SK-N-MC (cell line): Measurements from ENCODE around the gene CLN6.
"Not testable (repeated sequence)": the region's sequence is repeated elsewhere in the genome, so short reads cannot be mapped to it uniquely, and the experiment has no call there.

Experiments
- DNase-seq: peaks from one replicate; pipeline ENCODE4 v3.0.0-alpha.2; 2011; ENCODE audit warnings: low read depth, low spot score
- H3K27ac ChIP-seq: fragments of 200-600 bp; sonication (generic); 2 replicates; pipeline ENCODE4 v1.5.1; 2016; ENCODE audit warnings: mixed run types
- H3K36me3 ChIP-seq: fragments of 200-600 bp; sonication (generic); 2 replicates; pipeline ENCODE4 v1.6.1; 2017; ENCODE audit warnings: antibody characterized with exemption, low read length, mixed read lengths; ENCODE audit not compliant: insufficient read depth
- H3K4me3 ChIP-seq: fragments of 200-600 bp; sonication (generic); 2 replicates; pipeline ENCODE4 v1.5.1; 2016
- H3K9ac ChIP-seq: fragments of 200-600 bp; sonication (generic); 2 replicates; pipeline ENCODE4 v1.8.0; 2017; ENCODE audit warnings: mixed run types, mixed read lengths; ENCODE audit not compliant: insufficient read length
- H3K9me3 ChIP-seq: fragments of 200-600 bp; sonication (generic); 2 replicates; pipeline ENCODE4 v1.6.1; 2017; ENCODE audit warnings: low read depth, mild to moderate bottlenecking, antibody characterized with exemption, low read length, moderate library complexity, mixed read lengths
- EZH2 ChIP-seq: fragments of 200-600 bp; sonication (generic); IDR thresholded peaks from one replicate; pipeline ENCODE4 v1.6.1; 2017; ENCODE audit warnings: antibody characterized with exemption
- FOXP2 ChIP-seq: optimal IDR thresholded peaks from 2 replicates; pipeline ENCODE3; 2011; ENCODE audit warnings: mild to moderate bottlenecking, moderate library complexity; ENCODE audit not compliant: insufficient read depth; ENCODE audit errors: extremely low read length, control extremely low read depth
- POLR2AphosphoS5 ChIP-seq: IDR thresholded peaks from 2 replicates; pipeline ENCODE4 v1.6.1; 2012; ENCODE audit warnings: mild to moderate bottlenecking, low read depth, low read length, borderline replicate concordance

Gene CLN6

GRCh38 chr15:68183616-68184315 is 45.8 kb downstream of the CLN6 start:
- peaks cover 69% of the 10 kb centered on the region for H3K36me3 ChIP-seq
- H3K9me3 ChIP-seq: no peaks in the 10 kb centered on the region
- peak; percentile 28 for DNase-seq
- H3K27ac ChIP-seq: peak overlapping the region; percentile 68
- no peak for TF ChIP-seq POLR2AphosphoS5
- no peak for TF ChIP-seq EZH2
- no peak overlapping the region for H3K9ac ChIP-seq
- no peak overlapping the region for H3K4me3 ChIP-seq

GRCh38 chr15:68177742-68178141 is 51.8 kb downstream of the CLN6 start:
- Histone ChIP-seq H3K9me3 (no peaks in the 10 kb centered on the region), H3K36me3 (peaks cover 50% of the 10 kb centered on the region), H3K27ac (no peak overlapping the region), H3K9ac (no peak overlapping the region), H3K4me3 (no peak overlapping the region)
- TF ChIP-seq POLR2AphosphoS5 (no peak), FOXP2 (no peak), EZH2 (no peak)
- DNase-seq: no peak

GRCh38 chr15:68176601-68177000 is 52.9 kb downstream of the CLN6 start:
- Histone ChIP-seq H3K27ac (no peak overlapping the region), H3K9me3 (no peaks in the 10 kb centered on the region), H3K9ac (no peak overlapping the region), H3K36me3 (peaks cover 43% of the 10 kb centered on the region), H3K4me3 (no peak overlapping the region)
- no peak for DNase-seq
- TF ChIP-seq EZH2 (no peak), POLR2AphosphoS5 (no peak), FOXP2 (no peak)

- no peak for DNase-seq
- Histone ChIP-seq H3K4me3 (no peak overlapping the region), H3K27ac (no peak overlapping the region), H3K9me3 (no peaks in the 10 kb centered on the region), H3K9ac (no peak overlapping the region), H3K36me3 (peaks cover 32% of the 10 kb centered on the region)
- TF ChIP-seq FOXP2 (no peak), EZH2 (no peak), POLR2AphosphoS5 (no peak)
These were observed 54.0 kb downstream of the CLN6 start for GRCh38 chr15:68175526-68175925.

GRCh38 chr15:68173119-68173518 is 56.4 kb downstream of the CLN6 start:
- no peak for TF ChIP-seq EZH2
- no peak for TF ChIP-seq POLR2AphosphoS5
- TF ChIP-seq FOXP2: no peak
- H3K27ac ChIP-seq: no peak overlapping the region
- H3K36me3 ChIP-seq: peaks cover 30% of the 10 kb centered on the region
- H3K9ac ChIP-seq: no peak overlapping the region
- H3K9me3 ChIP-seq: no peaks in the 10 kb centered on the region
- no peak overlapping the region for H3K4me3 ChIP-seq
- no peak for DNase-seq

- peaks cover 25% of the 10 kb centered on the region for H3K36me3 ChIP-seq
- H3K27ac ChIP-seq, H3K9me3 ChIP-seq, H3K9ac ChIP-seq, H3K4me3 ChIP-seq, DNase-seq: not testable (repeated sequence)
These were observed 57.5 kb downstream of the CLN6 start for GRCh38 chr15:68172037-68172436.

GRCh38 chr15:68166847-68167246 is 62.7 kb downstream of the CLN6 start:
- TF ChIP-seq POLR2AphosphoS5 (no peak), EZH2 (no peak), FOXP2 (no peak)
- Histone ChIP-seq H3K9me3 (no peaks in the 10 kb centered on the region), H3K27ac (no peak overlapping the region), H3K9ac (no peak overlapping the region), H3K36me3 (peaks cover 24% of the 10 kb centered on the region), H3K4me3 (no peak overlapping the region)
- no peak for DNase-seq

- Histone ChIP-seq H3K36me3 (peaks cover 46% of the 10 kb centered on the region), H3K9ac (no peak overlapping the region), H3K4me3 (no peak overlapping the region), H3K9me3 (no peaks in the 10 kb centered on the region), H3K27ac (no peak overlapping the region)
- no peak for DNase-seq
- TF ChIP-seq FOXP2 (no peak), POLR2AphosphoS5 (no peak), EZH2 (no peak)
These were observed 66.3 kb downstream of the CLN6 start for GRCh38 chr15:68163191-68163590.

GRCh38 chr15:68158046-68158628 is 71.4 kb downstream of the CLN6 start:
- DNase-seq: no peak
- H3K9me3 ChIP-seq: no peaks in the 10 kb centered on the region
- no peak overlapping the region for H3K27ac ChIP-seq
- H3K4me3 ChIP-seq: no peak overlapping the region
- peaks cover 56% of the 10 kb centered on the region for H3K36me3 ChIP-seq
- TF ChIP-seq EZH2 (no peak), FOXP2 (no peak), POLR2AphosphoS5 (no peak)
- H3K9ac ChIP-seq: no peak overlapping the region
